Mesodermal cell (in vitro differentiated cells): ENCODE results near the gene BOK.
"Not testable (repeated sequence)": the region's sequence is repeated elsewhere in the genome, so short reads cannot be mapped to it uniquely, and the experiment has no call there.

Source experiments
- H3K27ac ChIP-seq: 2 replicates; pipeline ENCODE4 v1.7.0; 2013; ENCODE audit warnings: mild to moderate bottlenecking, low read depth, low read length, moderate library complexity; ENCODE audit not compliant: severe bottlenecking
- H3K36me3 ChIP-seq: 2 replicates; pipeline ENCODE4 v1.7.1; 2013; ENCODE audit warnings: mild to moderate bottlenecking, low read length, moderate library complexity; ENCODE audit not compliant: control insufficient read depth, insufficient read depth
- H3K4me1 ChIP-seq: one replicate; pipeline ENCODE4 v1.7.1; 2013; ENCODE audit warnings: mild to moderate bottlenecking, low read length; ENCODE audit not compliant: insufficient read depth, control insufficient read depth, poor library complexity, severe bottlenecking
- H3K4me3 ChIP-seq: 2 replicates; pipeline ENCODE4 v1.7.0; 2013; ENCODE audit warnings: low read length, control low read depth, mild to moderate bottlenecking; ENCODE audit not compliant: insufficient read depth, poor library complexity, severe bottlenecking; ENCODE audit errors: extremely low read depth
- H3K9me3 ChIP-seq: 2 replicates; pipeline ENCODE4 v1.7.1; 2013; ENCODE audit warnings: mild to moderate bottlenecking, low read length, moderate library complexity; ENCODE audit not compliant: control insufficient read depth
- WGBS, 2 experiments: methylation state at CpG; one replicate each; pipeline ENCODE4 v1.1.5; 2013; ENCODE audit warnings: missing lambda C conversion rate in 2 of 2; ENCODE audit not compliant: insufficient coverage in 2 of 2; 5-methylcytosine and 5-hydroxymethylcytosine counted together

Gene BOK

GRCh38 chr2:241566468-241566867 is 7.9 kb downstream of the BOK start:
- WGBS, 2 experiments = 88 to 92% methylated on average over 3 to 4 of the region's 7 CpGs
- Histone ChIP-seq H3K4me3 (no peak overlapping the region), H3K36me3 (peaks cover 49% of the 10 kb centered on the region), H3K4me1 (peaks cover 17% of the 10 kb centered on the region), H3K27ac (no peak overlapping the region), H3K9me3 (no peaks in the 10 kb centered on the region)

GRCh38 chr2:241567266-241567665 is 8.7 kb downstream of the BOK start:
- H3K27ac ChIP-seq, H3K4me3 ChIP-seq, H3K9me3 ChIP-seq: not testable (repeated sequence)
- WGBS, 2 experiments = 98 to 99% methylated on average over 9 to 12 of the region's 15 CpGs
- H3K36me3 ChIP-seq = peaks cover 52% of the 10 kb centered on the region
- peaks cover 11% of the 10 kb centered on the region for H3K4me1 ChIP-seq

- WGBS, 2 experiments = 96% methylated on average over 7 to 8 of the region's 8 CpGs
- peaks cover 11% of the 10 kb centered on the region for H3K4me1 ChIP-seq
- H3K36me3 ChIP-seq = peaks cover 50% of the 10 kb centered on the region
- no peak overlapping the region for H3K4me3 ChIP-seq
- H3K27ac ChIP-seq = no peak overlapping the region
- no peaks in the 10 kb centered on the region for H3K9me3 ChIP-seq
These were observed 9.2 kb downstream of the BOK start for GRCh38 chr2:241567776-241568175.

GRCh38 chr2:241568726-241569125 is 10.2 kb downstream of the BOK start:
- Histone ChIP-seq H3K4me1 (peaks cover 5% of the 10 kb centered on the region), H3K36me3 (peaks cover 50% of the 10 kb centered on the region), H3K27ac (no peak overlapping the region), H3K4me3 (no peak overlapping the region), H3K9me3 (no peaks in the 10 kb centered on the region)
- 96 to 100% methylated on average over 3 of the region's 4 CpGs for WGBS, 2 experiments

- no peak overlapping the region for H3K4me3 ChIP-seq
These were observed 11.3 kb downstream of the BOK start for GRCh38 chr2:241569831-241570281.

GRCh38 chr2:241570961-241571581 is 12.5 kb downstream of the BOK start:
- WGBS, 2 experiments = 95 to 97% methylated on average over 14 of the region's 23 CpGs
- Histone ChIP-seq H3K4me1 (no peaks in the 10 kb centered on the region), H3K4me3 (no peak overlapping the region), H3K36me3 (peaks cover 48% of the 10 kb centered on the region), H3K27ac (peak overlapping the region; percentile 10), H3K9me3 (no peaks in the 10 kb centered on the region)

More at GRCh38 chr2:241569831-241570281, 11.3 kb downstream of the BOK start:
- 92 to 95% methylated on average over 18 to 20 of the region's 23 CpGs for WGBS, 2 experiments
- Histone ChIP-seq H3K36me3 (peaks cover 48% of the 10 kb centered on the region), H3K4me1 (peaks cover 2% of the 10 kb centered on the region), H3K27ac (no peak overlapping the region), H3K9me3 (no peaks in the 10 kb centered on the region)

- WGBS, 2 experiments = 95 to 96% methylated on average over 17 to 24 of the region's 27 CpGs
- Histone ChIP-seq H3K27ac (peak overlapping the region; percentile 29), H3K4me1 (no peaks in the 10 kb centered on the region), H3K4me3 (no peak overlapping the region), H3K9me3 (no peaks in the 10 kb centered on the region), H3K36me3 (peaks cover 45% of the 10 kb centered on the region)
These were observed 13.5 kb downstream of the BOK start for GRCh38 chr2:241571821-241572620.

GRCh38 chr2:241572915-241573651 is 14.5 kb downstream of the BOK start:
- peaks cover 41% of the 10 kb centered on the region for H3K36me3 ChIP-seq
- not testable (repeated sequence) for H3K4me3 ChIP-seq, H3K27ac ChIP-seq, H3K4me1 ChIP-seq, H3K9me3 ChIP-seq
- WGBS, 2 experiments = 93 to 96% methylated on average over 12 to 14 of the region's 20 CpGs

- 94 to 96% methylated on average over 7 of the region's 12 CpGs for WGBS, 2 experiments
- Histone ChIP-seq H3K4me3 (no peak overlapping the region), H3K36me3 (peaks cover 35% of the 10 kb centered on the region), H3K27ac (no peak overlapping the region), H3K4me1 (no peaks in the 10 kb centered on the region), H3K9me3 (no peaks in the 10 kb centered on the region)
These were observed 15.2 kb downstream of the BOK start for GRCh38 chr2:241573741-241574140.

GRCh38 chr2:241574911-241575623 is 16.5 kb downstream of the BOK start:
- Histone ChIP-seq H3K36me3 (peaks cover 30% of the 10 kb centered on the region), H3K4me3 (no peak overlapping the region), H3K27ac (no peak overlapping the region), H3K4me1 (no peaks in the 10 kb centered on the region), H3K9me3 (peaks cover under 1% of the 10 kb centered on the region)
- WGBS, 2 experiments = 88 to 91% methylated on average over 6 to 7 of the region's 7 CpGs
